ENCODE data around the gene NLK. TPM values are rescaled to one million over a fixed set of nuclear protein-coding genes. Genes with fewer than 3 reads are reported as not detected.
"Not testable (repeated sequence)": the region's sequence is repeated elsewhere in the genome, so short reads cannot be mapped to it uniquely, and the experiment has no call there.

NLK gene
- total RNA-seq, 1 experiment from 2014 or later = 14.9 TPM

- no TSS peak for BruUV-seq (replicated peaks)
- H3K27me3 ChIP-seq (ENCODE audit: low read length) = 0 out of 2 replicates have a peak, but pooled peaks cover 5% of the 10 kb centered on the region
- no peaks in the 10 kb centered on the region for H3K9me2 ChIP-seq (replicated peaks; ENCODE audit: low read length)
- H3K9me3 ChIP-seq (ENCODE audit: low read length) = no peaks in the 10 kb centered on the region
- no peaks in the 10 kb centered on the region for H3K36me3 ChIP-seq (ENCODE audit: low read depth, low read length)
- H3K27ac ChIP-seq (ENCODE audit: low read length) = no peak overlapping the region
- H4K20me1 ChIP-seq (ENCODE audit: low read length) = no peaks in the 10 kb centered on the region
- no peak overlapping the region for H3K4me3 ChIP-seq (ENCODE audit: low read length)
- no peaks in the 10 kb centered on the region for H3F3A ChIP-seq (ENCODE audit: low read length, unreplicated experiment)
- DNase-seq (no peak), ATAC-seq (no peak)
- intact Hi-C loops (cut with micrococcal nuclease) = no loop called here
- no peak overlapping the region for H2AFZ ChIP-seq (ENCODE audit: low read length)
- ChIA-PET CTCF (no interaction called here), POLR2A (ENCODE audit: unreplicated experiment) (no interaction called here)
- H3K4me2 ChIP-seq (ENCODE audit: low read length) = no peak overlapping the region
- H3K4me1 ChIP-seq (ENCODE audit: insufficient read depth, low read length) = no peaks in the 10 kb centered on the region
- TF ChIP-seq EZH2 (IDR thresholded peaks at IDR 0.05; ENCODE audit: low read length, unreplicated experiment) = no peak
- no peak for TF ChIP-seq CTCF (conservative IDR thresholded peaks at IDR 0.05; ENCODE audit: low read depth, low read length)
- no peak for TF ChIP-seq EZH2phosphoT487 (IDR thresholded peaks at IDR 0.05; ENCODE audit: borderline replicate concordance, low read length)
- no peaks in the 10 kb centered on the region for H3K79me2 ChIP-seq (ENCODE audit: low read length)
- no peak overlapping the region for H3K9ac ChIP-seq (ENCODE audit: low read length)
Measured at GRCh38 chr17:28004344-28004743, 38.1 kb upstream of the NLK start.

GRCh38 chr17:28007925-28008324 is 34.6 kb upstream of the NLK start:
- CTCF ChIA-PET; H4K20me1 ChIP-seq (ENCODE audit: low read length); H3K9ac ChIP-seq (ENCODE audit: low read length); DNase-seq; H3K9me2 ChIP-seq (replicated peaks; ENCODE audit: low read length); BruUV-seq (replicated peaks); H3F3A ChIP-seq (ENCODE audit: low read length, unreplicated experiment); H3K4me3 ChIP-seq (ENCODE audit: low read length); H3K27me3 ChIP-seq (ENCODE audit: low read length); ATAC-seq; H2AFZ ChIP-seq (ENCODE audit: low read length); H3K27ac ChIP-seq (ENCODE audit: low read length); H3K4me1 ChIP-seq (ENCODE audit: insufficient read depth, low read length); H3K9me3 ChIP-seq (ENCODE audit: low read length); H3K36me3 ChIP-seq (ENCODE audit: low read depth, low read length); POLR2A ChIA-PET (ENCODE audit: unreplicated experiment); H3K79me2 ChIP-seq (ENCODE audit: low read length); H3K4me2 ChIP-seq (ENCODE audit: low read length); intact Hi-C loops (cut with micrococcal nuclease): not testable (repeated sequence)

- H3K36me3 ChIP-seq (ENCODE audit: low read depth, low read length) = no peaks in the 10 kb centered on the region
- H4K20me1 ChIP-seq (ENCODE audit: low read length) = no peaks in the 10 kb centered on the region
- CTCF ChIA-PET = no interaction called here
- no TSS peak for BruUV-seq (replicated peaks)
- H3K9me3 ChIP-seq (ENCODE audit: low read length) = no peaks in the 10 kb centered on the region
- no peak overlapping the region for H3K4me2 ChIP-seq (ENCODE audit: low read length)
- ATAC-seq (peak; percentile 48; the same call in 1 of the 2 replicates), DNase-seq (peak; percentile 64)
- H3K9ac ChIP-seq (ENCODE audit: low read length) = no peak overlapping the region
- H3F3A ChIP-seq (ENCODE audit: low read length, unreplicated experiment) = no peaks in the 10 kb centered on the region
- TF ChIP-seq CTCF (conservative IDR thresholded peaks at IDR 0.05; ENCODE audit: low read depth, low read length) = no peak
- no peak for TF ChIP-seq EZH2phosphoT487 (IDR thresholded peaks at IDR 0.05; ENCODE audit: borderline replicate concordance, low read length)
- TF ChIP-seq EZH2 (IDR thresholded peaks at IDR 0.05; ENCODE audit: low read length, unreplicated experiment) = no peak
- intact Hi-C loops (cut with micrococcal nuclease) = no loop called here
- no peaks in the 10 kb centered on the region for H3K4me1 ChIP-seq (ENCODE audit: insufficient read depth, low read length)
- H3K79me2 ChIP-seq (ENCODE audit: low read length) = no peaks in the 10 kb centered on the region
- POLR2A ChIA-PET (ENCODE audit: unreplicated experiment) = no interaction called here
- H2AFZ ChIP-seq (ENCODE audit: low read length) = no peak overlapping the region
- no peaks in the 10 kb centered on the region for H3K9me2 ChIP-seq (replicated peaks; ENCODE audit: low read length)
- H3K27ac ChIP-seq (ENCODE audit: low read length) = no peak overlapping the region
- 0 out of 2 replicates have a peak, but pooled peaks cover 5% of the 10 kb centered on the region for H3K27me3 ChIP-seq (ENCODE audit: low read length)
- no peak overlapping the region for H3K4me3 ChIP-seq (ENCODE audit: low read length)
Measured at GRCh38 chr17:28008513-28008912, 34.0 kb upstream of the NLK start.
